ENCODE measurements around the gene SH3BP1.

SH3BP1 gene

DNA sequence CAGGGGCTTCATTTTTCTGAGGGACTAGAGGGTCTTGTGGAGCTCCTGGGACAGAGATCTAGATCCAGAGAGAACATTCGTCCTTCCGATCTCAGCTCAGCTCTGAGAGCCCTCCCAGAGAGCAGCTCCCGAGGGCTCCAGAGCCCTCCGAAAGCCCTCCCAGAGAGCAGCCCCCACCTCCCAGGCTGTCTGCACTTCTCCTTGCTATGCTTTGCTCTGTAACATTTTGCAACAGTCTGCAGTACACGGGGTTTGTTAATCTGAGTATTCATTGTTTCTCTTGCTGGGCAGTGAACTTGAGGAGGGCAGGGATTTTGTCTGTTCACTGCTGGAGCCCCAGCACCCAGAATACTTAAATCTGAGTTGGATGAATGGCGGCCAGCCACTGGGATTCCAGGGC is 28.3 kb upstream of the SH3BP1 start:
- FAIRE-seq, result no peak
- DNase-seq (ENCODE audit: low spot score), result no peak

DNA sequence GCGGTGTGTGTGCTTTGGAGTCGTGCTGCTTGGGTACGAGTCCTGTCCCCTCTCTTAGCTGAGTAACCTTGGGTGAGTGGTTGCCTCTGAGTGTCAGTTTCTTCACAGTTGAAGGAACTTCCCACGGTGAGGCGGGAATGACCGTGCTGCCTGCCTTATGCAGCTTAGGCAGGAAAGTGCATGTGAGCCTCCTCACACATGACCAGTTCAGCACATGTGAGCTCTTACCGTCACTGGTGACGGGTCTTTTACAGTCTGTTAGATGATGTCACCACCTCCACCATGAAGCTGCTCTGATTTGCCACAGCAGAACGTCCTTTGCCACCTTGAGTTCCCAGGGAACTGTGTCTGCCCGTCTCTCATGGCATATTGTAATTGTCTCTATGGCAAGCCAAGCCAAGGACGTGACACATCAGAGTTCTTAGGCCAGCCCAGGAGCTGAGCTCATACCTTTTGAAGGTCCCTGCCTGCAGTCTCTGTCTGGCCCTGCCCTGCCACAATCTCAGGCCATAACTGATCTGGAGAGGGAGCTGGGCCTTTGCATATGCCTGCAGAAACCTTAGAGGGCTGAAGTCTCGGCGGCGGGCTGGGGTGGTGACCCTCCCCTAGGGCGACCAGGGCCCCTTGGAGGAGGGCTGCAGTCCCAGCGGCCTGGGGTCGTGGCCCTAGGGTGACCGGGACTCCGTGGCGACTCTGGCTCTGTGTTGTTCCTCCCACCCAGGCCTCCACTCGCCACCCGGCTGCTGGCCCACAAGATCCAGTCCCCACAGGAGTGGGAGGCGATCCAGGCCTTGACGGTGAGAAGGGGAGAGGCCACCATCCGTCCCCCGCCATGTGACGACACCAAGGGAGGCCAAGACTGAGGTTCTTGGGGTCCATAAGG is 23.0 kb upstream of the SH3BP1 start:
- peak; percentile 4 for DNase-seq (ENCODE audit: low spot score)
- FAIRE-seq, result no peak

DNA sequence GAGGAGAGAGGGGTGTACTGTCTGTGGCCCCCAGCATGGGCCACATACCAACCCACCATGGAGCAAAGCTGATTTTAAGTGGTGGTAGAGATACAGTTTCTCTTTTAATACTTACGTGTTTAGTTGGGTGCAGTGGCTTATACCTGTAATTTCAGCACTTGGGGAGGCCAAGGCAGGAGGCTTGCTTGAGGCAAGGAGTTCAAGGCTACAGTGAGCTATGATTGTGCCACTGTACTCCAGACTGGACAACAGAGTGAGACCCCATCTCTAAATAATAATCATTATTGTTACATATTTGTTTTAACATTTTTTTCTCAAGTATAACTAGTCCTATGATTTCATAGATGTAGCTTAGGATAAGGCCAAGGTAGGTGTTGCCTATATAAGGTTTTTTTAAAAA is 22.0 kb upstream of the SH3BP1 start:
- FAIRE-seq (no peak), DNase-seq (ENCODE audit: low spot score) (no peak)

DNA sequence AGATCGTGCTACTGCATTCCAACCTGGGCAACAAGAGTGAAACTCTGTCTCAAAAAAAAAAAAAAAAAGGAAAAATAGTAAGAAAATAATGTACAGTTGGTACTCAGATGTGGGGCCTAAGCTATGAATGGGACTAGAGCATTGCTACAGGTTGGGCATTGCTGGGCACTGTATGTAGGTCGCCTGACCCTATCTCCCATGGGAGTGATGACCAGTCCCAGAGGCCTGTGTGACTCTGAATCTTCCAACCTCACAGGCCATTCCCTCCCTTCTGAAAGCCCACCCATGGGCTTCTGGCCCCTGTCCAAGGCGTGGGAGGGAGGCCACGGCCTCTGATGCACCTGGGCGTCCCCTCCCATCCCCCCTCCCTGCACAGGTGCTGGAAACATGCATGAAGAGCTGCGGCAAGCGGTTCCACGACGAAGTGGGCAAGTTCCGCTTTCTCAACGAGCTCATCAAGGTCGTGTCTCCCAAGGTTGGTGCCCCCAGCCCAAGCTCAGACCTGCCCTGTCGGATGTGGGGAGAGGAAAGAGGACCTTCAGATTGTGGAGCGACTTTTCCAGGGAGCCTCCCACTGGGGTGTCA is 21.3 kb upstream of the SH3BP1 start:
- DNase-seq (ENCODE audit: low spot score), result no peak
- no peak for FAIRE-seq

DNA sequence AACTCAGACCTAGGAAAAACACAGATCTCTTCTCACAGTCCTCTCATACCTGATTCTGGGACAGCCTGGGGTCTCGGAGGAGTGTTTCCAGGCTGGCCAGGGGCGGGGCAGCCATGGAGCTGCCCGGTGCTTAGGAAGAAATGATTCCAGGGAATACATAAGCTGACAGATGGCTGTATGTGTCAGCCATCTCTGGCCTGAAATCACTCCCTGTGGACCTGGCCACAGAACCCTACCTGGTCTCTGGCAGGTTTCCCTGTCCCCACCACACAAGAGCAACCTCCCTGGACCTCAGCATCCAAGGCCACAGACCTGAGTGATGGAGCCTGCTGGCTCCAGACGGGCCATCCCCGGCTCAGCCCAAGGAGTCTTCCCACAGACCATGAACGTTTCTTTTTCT is 20.8 kb upstream of the SH3BP1 start:
- DNase-seq (ENCODE audit: low spot score) (no peak), FAIRE-seq (no peak)

DNA sequence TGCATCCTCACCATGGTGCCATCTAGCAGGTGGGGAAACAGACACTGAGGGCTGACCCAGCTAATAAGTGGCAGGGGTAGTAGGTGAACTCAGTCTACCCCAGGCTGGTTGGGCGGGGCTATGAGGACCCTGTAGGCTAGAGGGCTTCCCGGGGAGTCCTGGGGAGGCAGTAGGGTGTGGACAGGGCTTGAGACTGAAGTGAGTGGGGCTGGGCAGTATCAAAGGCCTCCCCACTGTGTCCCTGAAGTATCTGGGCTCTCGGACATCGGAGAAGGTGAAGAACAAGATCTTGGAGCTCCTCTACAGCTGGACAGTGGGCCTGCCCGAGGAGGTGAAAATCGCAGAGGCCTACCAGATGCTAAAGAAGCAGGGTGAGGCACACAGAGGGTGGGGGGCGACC is 19.5 kb upstream of the SH3BP1 start:
- FAIRE-seq, result no peak
- DNase-seq (ENCODE audit: low spot score), result no peak

DNA sequence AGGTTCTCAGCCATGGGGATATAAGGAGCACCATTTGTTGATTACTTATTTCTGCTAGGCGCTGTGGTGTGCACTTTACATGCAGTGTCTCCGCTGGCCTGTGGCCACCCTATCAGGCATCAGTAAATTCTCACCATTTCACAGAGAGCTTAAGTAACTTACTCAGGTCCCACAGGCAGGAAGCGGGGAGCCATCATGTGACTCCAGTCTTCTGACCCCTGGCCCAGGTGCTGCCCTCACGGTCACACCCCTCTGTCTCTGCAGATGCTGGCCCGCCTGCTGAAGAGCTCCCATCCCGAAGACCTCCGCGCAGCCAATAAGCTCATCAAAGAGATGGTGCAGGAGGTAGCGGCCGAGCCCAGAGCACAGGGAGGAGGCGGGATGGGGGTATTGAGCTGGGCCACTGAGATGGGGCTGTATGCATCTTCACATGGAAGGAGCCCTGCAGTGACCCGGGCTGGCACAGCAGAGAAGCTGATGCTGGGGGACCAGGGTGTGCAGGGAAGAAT is 18.1 kb upstream of the SH3BP1 start:
- FAIRE-seq, result no peak
- no peak for DNase-seq (ENCODE audit: low spot score)

DNA sequence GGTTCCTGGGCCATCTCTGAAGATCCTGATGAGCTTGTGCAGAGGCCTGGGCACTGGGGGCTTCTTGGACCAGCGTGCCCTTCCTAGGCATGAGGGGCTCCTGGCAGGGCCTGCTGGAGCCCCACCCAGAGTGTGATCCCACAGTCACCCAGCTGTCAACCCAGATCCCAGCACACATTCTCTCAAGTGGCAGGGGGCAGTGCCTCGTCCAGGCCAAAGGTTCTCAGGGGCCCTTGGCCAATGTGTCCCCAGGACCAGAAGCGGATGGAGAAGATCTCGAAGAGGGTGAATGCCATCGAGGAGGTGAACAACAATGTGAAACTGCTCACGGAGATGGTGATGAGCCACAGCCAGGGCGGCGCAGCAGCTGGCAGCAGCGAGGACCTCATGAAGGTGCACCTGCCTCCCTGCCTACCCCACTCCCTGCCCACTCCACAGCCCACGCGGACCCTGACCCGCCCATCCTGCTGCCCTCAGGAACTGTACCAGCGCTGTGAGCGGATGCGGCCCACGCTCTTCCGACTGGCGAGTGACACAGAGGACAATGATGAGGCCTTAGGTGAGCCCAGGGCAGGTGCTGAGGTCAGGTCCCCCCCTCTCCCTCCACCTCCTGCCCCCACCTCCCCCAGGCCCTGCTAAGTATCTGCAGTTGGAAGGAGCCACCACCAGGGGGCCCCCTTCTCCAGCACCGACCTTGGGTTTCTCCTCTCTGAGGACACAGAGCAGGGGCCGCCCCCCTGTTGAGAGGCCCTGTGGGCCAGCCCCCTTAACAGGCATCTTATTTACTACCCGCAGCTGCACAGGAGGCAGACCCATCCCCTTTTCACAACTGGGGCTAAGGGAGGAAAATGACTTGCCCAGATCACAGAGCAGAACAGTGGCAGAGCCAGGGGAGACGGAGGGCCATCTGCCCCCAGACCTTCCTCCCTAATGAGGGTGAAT is 16.1 kb upstream of the SH3BP1 start:
- FAIRE-seq, result no peak

DNA sequence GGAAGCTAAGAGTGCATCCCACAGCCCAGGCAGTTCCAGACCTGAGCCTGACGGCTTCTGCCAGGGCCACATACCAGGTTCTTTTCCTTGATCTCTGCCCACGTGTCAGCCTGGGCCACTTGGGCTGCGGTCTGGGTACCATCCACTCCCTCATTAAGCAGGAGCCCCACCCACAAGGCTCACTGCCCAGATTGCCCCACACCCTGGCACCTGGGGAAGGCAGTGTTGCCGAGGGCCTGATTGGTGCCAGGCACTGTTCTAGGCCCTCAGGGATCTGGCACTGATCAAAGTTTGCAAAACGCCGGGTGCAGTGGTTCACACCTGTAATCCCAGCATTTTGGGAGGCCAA is 15.5 kb upstream of the SH3BP1 start:
- no peak for FAIRE-seq

More for the DNA sequence above, 16.1 kb upstream of the SH3BP1 start:
- DNase-seq (ENCODE audit: low spot score), result peak; percentile 12

DNA sequence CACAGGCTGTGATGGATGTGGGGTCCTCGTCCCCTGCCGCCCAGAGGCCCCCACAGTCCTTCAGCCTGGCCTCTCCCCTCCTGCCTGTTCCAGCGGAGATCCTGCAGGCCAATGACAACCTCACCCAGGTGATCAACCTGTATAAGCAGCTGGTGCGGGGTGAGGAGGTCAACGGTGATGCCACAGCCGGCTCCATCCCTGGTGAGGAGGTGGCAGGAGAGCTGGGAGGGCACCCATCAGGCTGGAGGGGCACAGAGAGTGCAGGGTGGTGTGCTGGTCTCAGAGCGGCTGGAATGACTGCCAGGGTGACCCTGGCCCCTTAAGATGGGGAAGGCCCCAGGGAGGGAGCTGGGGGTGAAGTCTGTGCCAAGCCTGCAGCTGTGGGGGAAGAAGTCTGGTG is 14.6 kb upstream of the SH3BP1 start:
- FAIRE-seq, result no peak

More for the DNA sequence above, 15.5 kb upstream of the SH3BP1 start:
- DNase-seq (ENCODE audit: low spot score), result no peak

DNA sequence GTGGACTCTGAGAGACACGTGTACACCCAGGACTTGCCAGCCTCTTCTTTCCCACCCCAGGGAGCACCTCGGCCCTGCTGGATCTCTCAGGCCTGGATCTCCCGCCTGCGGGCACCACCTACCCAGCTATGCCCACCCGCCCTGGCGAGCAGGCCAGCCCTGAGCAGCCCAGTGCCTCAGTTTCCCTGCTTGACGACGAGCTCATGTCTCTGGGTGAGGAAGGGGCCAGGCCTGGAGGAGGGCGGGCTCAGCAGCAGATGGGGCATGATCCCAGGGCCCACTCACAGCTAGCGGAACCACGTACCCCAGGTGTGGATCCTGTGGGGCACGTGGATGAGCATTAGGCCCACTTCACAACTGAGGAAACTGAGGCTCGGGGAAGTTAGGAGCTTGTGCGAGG is 13.7 kb upstream of the SH3BP1 start:
- FAIRE-seq, result no peak
- no peak for DNase-seq (ENCODE audit: low spot score)

More for the DNA sequence above, 14.6 kb upstream of the SH3BP1 start:
- no peak for DNase-seq (ENCODE audit: low spot score)

DNA sequence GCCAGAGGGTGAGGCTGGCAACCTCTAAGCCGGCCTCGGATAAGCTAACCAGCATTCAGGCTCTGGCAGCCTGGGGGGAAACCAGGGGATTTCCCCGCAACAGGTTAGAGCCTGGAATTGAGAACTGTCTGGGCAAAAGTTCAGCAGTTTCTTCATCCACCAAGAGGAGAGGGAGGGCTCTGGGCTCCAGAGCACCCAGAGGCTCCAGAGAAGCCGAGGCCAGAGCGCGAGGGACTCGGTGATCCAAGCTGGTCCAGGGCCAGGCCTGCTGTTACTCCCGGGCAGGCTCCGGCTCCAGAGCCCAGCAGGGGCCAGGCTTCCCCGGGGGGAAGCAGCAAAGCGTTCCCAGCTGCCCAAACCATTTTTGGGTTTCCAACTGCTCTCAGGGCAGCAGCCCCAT is 13.3 kb upstream of the SH3BP1 start:
- DNase-seq (ENCODE audit: low spot score) (no peak), FAIRE-seq (no peak)

DNA sequence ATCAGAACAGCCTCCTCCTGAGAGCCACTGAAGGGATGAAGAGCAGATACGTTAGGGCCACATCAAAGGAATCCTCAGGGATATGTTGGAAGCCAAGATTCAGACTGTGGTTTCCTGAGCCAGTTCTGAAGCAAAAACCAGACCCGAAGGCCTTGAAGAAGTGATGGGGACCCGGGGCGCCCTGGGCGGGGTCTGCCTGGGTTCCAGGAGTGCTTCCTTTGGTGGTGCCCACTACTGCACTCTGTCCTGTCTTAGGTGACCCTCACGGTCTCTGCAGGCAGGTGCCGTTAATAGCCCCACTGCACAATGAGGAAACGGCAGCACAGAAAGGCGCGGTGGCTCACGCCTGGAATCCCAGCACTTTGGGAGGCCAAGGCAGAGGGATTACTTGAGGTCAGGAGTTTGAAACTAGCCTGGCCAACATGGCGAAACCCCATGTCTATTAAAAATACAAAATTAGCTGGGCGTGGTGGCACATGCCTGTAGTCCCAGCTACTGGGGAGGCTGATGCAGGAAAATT is 12.9 kb upstream of the SH3BP1 start:
- DNase-seq (ENCODE audit: low spot score) (no peak), FAIRE-seq (no peak)

DNA sequence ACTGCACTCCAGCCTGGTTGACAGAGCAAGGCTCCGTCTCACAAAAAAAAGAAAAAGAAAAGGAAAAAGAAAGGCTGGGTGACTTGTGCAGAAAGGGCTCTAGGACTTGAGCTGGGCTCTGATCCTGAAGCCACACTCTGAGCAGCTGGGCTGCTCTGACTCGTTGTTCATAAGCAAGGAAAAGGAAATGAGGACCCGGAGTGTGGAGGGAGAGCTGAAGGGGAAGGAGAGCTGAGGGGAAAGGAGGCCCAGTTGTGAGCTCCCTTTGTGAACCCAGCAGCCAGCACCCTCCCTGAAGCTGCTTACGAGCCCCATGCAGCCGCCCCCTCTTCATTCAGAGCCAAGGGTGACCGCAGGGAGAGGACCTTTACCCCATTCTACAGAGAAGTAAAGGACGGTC is 12.3 kb upstream of the SH3BP1 start:
- FAIRE-seq, result no peak

DNA sequence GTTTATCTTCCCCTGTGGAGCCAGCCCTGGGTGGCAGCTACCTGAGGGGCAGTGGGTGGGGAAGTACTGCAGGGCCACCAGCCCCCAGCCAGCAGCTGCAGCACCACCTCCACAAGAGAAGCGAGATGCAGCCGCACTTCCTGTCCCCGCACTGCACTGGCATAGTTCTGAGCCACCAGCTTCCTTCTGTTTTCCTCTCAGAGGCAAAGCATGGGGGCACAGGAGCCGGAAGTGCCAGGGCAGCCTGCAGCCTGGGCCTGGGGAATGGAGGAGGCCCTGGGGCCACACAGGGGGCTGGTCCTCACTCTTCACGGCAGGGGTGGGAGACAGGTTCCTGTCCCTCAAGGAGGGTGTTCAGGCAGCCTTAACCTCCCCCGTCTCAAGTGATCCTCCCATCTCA is 11.9 kb upstream of the SH3BP1 start:
- DNase-seq (ENCODE audit: low spot score) (no peak), FAIRE-seq (no peak)

More for the DNA sequence above, 12.3 kb upstream of the SH3BP1 start:
- DNase-seq (ENCODE audit: low spot score), result no peak

DNA sequence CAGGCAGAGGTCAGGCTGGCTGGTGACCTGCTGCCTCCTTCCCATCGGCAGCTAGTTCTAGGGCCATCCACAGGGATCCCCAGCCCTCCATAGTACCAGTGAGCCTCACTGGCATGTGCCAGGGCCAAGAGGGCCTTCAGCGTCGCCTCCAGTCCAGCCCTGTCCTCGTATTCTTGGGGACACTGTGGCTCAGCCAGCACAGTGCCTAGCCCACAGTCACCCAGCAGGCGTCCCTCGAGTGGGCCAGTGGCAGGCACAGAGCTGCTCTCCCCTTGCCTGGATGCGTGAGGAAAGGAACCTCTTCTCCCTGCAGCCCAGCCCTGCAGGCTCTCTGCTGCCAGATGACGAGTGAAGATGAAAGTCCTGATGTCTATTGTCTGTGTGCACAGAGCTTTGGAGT is 10.6 kb upstream of the SH3BP1 start:
- no peak for FAIRE-seq
- no peak for DNase-seq (ENCODE audit: low spot score)

DNA sequence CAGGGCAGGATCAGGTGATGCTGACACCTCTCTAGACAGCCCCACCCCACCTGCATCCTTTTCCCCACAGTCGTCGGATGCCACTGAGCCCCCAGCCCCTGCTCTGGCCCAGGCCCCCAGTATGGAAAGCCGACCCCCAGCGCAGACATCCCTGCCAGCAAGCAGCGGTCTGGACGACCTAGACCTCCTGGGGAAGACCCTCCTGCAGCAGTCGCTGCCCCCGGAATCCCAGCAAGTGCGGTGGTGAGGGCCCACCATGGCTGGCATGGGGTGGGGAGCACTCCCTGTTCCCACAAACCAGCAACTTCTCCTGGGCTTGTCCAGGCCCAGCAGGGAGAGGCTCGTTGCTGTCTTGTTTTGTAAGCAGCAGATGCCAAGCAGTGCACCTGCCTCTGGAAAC is 9.5 kb upstream of the SH3BP1 start:
- FAIRE-seq (no peak), DNase-seq (ENCODE audit: low spot score) (no peak)

DNA sequence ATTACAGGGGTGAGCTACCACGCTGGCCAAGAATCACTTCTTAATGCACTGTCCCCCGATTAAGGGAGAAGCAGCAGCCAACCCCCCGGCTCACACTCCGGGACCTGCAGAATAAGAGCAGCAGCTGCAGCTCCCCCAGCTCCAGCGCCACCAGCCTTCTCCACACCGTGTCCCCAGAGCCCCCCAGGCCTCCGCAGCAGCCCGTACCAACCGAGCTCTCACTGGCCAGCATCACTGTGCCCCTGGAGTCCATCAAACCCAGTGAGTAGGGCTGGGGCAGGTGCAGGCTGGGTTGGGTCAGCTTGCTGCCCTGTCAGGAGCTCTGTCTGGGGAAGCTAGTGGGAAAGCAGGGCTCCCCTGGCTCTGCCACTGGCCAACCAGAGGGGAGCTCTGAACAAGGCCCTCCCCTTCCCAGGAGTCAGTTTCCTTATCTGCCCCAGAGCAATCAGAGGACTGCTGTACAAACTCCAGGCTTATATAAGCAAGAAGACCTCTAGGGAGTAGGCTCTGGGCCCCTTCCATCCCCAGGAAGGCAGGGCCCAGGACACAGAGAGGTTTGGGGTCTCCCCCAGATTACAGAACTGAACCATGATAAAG is 8.5 kb upstream of the SH3BP1 start:
- DNase-seq (ENCODE audit: low spot score) (no peak), FAIRE-seq (no peak)

DNA sequence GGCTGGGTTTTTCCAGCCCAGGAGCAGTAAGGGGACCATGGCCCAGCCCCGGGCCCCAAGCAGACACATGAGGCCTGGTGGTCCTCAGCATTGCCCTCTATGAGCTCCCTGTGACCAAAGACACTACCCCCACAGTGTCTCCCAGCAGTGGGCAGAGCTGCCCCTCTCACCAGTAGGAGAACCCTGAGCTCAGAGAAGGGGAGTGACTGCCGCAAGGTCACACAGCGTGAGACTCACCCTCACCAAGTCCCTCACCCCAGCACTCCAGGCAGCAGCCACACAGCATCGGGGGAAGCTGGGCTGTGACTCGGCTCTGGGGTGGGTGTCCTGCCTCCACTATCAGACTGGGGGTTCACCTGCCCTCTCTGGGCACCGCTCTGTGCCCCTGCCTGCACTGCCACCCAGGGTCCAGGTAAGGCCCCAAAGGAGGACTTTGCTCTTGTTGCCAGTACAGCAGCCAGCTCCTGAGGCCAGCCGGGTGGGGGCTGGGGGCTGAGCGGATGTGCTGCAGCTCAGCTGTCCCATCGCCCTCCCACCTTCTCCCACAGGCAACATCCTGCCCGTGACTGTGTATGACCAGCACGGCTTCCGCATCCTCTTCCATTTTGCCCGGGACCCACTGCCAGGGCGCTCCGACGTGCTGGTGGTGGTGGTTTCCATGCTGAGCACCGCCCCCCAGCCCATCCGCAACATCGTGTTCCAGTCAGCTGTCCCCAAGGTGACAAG is 7.9 kb upstream of the SH3BP1 start:
- FAIRE-seq (no peak), DNase-seq (ENCODE audit: low spot score) (no peak)
